Stimulated activated CD8-positive, alpha-beta memory T cell treated with anti-CD3 and anti-CD28 coated beads, Interleukin-12 subunit alpha, Interleukin-12 subunit beta, amount 100 ng/mL, for 24 hours (primary cell): ENCODE data around the gene AIFM2.
A peak's percentile ranks its signal among the peaks of the same experiment; 100 is the strongest.

Experiments used
- DNase-seq: peaks from one replicate; pipeline ENCODE4 v3.0.0-alpha.2; 2020; ENCODE audit errors: extremely low read depth

The AIFM2 gene

DNA sequence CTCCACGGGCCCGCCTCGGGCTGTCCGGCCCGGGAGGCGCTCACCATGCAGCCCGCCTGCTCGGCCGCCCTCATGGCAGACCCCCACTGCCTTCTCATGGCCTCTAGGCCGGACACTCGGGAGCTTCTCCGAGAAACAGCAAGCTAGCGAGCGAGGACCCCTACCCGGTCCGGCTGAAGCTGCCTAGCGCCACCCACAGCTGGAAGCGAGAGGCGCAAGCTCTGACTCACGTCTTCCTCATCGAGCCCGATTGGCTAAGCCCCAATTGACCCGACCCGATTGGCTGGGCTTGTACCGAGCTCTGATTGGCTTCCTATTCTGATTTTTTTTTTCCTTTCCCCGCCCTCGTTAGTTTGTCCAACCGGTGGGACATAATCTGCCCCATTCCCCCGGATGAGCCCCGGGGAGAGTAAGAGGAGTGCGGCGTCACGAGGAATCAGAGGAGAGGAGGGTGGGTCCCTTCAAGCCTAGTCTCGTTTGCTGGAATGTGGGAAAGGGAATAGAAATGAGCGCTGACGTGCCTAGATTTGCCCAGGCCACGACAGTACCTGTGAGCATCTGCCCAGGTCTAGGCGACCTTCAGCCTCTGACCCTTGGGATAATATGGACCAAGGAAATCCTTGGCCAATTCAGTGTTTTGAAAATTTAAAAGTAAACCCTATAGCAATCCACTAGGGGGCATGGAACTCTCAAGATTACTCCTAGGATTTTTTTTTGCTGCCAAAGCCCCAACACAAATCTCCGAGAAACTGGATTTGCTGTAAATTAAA is 14.0 kb upstream of the AIFM2 start, which contains the start of gene TYSND1:
TYSND1 (minus strand) TSS at position 212 of the 770 bp plus-strand sequence; CDS start at position 98, 114 bp downstream.
- DNase-seq, result peak; percentile 83

DNA sequence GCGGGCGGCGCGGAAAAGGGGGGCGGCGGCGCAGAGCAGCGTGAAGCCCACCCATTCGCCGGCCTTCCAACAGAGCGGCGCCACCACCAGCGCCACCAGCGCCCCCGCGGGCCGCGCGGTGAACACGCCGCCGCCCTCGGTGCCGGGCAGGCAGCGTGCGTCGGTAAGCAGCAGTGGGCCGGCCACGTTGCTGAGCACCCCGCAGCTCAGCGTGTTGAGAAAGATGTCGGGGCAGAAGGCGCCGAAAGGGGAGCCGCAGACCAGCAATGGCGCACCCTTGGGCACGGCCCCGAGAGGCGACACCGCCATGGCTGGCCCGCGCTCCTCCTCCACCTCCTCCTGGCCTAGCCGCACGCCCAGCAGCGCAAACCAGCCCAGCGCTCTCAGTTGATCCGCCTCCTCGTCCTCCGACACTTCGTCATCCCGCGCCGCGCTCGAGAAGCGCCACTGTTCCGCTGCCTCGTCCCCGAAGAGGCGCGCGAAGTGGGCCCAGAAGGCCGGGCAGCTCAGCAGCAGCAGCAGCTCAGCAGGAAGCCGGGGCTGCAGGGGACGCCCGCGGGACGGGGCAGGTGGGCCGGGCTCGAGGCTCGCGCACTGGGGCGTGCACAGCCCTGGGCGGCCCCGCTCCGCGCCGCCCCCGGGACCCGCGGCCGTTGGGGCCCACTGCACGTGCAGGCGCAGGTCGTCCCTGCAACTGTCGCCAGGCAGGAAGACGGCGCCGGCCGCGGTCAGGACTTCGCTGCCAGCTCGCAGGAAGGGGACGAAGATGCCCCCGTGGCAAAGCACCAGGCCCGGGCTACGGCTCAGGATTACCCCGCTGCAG is 13.3 kb upstream of the AIFM2 start:
- peak; percentile 36 for DNase-seq

DNA sequence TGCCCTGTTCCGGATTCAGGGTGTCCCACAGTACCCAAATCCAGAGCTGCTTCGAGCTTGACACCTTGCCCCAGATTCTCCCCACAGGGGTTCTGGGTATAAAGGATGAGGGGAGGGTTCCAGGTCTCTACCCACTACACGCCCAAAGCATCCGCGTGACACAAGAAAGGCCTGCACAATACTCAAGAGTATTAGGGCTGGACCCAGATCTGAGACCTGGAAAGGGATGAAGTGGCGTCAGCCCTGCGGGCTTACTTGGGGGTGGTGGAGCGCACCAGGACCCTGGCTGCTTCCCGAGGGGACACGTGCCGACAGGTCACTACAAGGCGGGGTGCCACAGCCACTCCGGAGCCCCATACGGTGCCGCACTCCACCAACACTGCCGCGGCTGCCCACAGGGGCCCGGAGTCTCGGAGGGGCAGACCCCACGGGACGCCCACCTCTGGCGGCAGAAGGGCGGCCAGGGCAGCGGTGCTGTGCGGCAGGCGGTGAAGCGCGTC is 12.6 kb upstream of the AIFM2 start:
- no peak for DNase-seq

DNA sequence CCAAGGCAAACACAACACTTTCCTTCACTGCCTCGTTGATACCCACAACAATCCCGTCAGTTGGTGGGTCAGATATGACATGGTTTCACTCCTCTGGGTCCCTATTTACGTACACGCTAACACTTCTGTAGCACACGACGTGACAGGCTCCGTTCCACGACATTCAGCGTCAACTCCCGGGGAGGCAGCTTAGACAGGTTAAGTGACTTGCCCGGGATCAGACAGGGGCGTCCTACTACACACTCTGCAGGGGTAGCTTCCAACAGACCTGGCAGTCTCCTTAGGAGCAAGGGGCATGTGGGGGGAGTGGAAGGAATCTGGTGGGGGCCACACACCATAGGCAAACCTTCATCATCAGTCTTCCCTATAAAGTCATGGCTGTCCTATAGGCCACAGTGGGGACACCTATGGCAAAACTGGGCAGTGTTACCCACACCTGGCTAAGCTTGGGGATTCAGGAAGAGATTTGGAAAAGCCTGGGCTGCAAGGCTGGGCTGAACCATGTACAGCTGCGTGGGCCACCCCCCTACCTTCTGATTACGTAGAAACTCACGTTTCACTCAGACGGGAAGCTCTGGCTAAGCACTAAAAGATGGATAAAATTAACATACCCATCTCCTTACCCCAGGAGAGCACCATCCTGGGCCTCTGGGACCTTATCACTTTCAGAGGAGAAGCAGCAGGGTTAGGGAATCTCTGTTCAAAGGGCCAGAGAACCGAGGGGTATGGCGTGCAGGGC is 11.9 kb upstream of the AIFM2 start:
- no peak for DNase-seq

- no peak for DNase-seq
Measured at GRCh38 chr10:70142555-70142954, 9.9 kb upstream of the AIFM2 start.

- no peak for DNase-seq
Measured at GRCh38 chr10:70140297-70140696, 7.7 kb upstream of the AIFM2 start.

- DNase-seq, result no peak
Measured at GRCh38 chr10:70139997-70140250, 7.3 kb upstream of the AIFM2 start.

- no peak for DNase-seq
Measured at GRCh38 chr10:70139151-70139996, 6.7 kb upstream of the AIFM2 start.

- DNase-seq, result no peak
Measured at GRCh38 chr10:70137927-70138883, 5.6 kb upstream of the AIFM2 start.

- DNase-seq, result no peak
Measured at GRCh38 chr10:70137135-70137534, 4.5 kb upstream of the AIFM2 start.

GRCh38 chr10:70135684-70136083 is 3.1 kb upstream of the AIFM2 start:
- DNase-seq, result no peak

DNA sequence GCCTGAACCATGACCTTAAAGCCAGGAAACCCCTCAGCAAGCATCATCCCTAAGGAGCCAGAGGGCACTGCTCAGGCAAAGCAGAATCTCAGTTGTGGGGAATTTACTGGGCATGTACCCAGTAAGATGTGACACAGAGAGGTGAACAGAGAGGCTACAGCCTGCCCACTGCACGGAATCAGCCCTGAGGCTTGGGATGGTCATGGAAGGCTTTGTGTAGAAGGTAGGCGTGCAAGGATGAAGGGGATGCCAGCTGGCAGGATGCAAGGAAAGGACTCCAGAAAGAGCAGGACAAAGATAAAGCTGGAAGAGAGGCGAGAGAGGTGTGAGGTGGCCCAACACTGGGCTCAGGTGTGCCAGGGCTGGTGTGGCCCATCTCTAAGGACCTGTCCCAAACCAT is 2.4 kb upstream of the AIFM2 start:
- DNase-seq, result no peak

DNA sequence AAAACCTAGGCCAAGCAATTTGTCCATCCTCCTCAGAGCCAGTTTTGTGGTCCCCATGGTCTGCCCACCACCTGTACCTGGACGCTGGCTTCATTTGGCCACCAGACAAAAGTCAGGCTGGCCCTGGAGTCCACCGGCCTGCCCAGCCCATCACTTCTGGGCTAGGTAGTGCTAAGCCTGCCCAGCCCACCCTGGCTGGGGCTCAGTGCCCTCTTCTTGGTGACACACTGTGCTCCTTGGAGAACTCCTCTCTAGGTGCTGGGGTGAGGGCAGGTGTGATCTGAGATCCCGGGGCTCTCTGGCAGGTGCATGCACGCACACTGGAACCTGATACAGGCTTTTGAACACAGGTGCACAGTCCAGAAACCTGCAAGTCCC is 1.1 kb downstream of the AIFM2 start:
- DNase-seq, result no peak

DNA sequence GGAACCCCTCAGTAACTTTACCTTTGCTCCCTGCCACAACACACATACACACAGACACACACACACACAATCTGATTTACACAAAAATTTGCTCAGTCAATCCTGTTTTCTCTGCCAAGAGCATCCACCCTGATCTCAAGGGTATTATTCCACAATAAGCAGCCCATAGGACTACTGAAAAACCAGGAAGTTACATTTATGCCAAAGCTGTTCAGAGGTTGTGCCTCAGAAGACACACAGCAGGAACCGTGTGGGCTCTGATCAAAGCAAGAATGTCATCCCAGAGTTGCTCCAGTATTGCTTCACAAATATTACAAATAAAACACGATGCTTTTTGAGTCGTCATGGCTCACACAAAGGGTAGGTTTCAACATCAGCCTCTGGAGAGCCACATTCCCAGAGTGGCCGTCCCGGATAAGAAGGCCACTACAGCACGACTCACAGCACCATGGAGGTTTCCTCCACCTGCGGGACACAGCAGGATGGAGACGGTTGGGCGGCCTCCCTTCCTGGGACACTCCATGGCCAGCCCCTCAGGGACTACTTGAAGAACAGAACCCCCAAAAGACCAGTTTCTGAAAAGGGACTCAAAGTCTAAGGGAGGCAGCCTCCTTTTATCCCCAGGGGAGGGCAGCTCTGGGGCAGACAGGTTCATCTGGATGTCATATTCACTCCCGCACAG is 1.6 kb downstream of the AIFM2 start:
- DNase-seq, result no peak

GRCh38 chr10:70126700-70127395 is 5.8 kb downstream of the AIFM2 start:
- no peak for DNase-seq

DNA sequence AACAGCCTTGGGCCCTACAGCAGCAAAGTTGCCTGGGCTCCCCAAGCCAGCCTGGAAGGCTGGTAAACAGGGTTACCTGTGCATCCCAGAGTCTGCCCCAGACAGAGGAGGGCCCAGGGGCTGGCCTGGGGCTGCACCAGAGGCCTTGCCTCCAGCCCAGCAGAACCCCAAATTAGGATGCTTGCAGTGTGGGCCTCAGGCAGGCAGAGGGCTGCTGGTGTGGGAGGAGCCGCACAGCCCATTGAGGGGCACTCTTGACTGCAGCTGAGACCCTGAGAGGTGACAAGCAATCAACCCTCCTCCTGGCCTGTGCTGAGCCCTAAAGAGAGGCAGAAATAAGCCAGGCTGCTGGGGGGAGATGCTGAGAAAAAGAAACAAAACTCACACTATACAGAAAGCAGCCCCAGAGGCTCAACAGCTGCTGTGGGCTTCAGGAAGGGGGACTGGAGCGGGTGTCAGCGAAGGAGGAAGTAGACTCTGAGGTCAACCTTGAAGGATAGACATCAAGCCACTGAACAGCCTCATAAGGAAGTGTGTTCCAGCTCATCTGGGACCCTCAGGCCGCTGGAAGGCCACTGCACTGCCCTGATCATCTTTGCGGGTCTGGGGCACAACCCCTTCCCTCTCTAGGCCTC is 6.6 kb downstream of the AIFM2 start:
- no peak for DNase-seq

DNA sequence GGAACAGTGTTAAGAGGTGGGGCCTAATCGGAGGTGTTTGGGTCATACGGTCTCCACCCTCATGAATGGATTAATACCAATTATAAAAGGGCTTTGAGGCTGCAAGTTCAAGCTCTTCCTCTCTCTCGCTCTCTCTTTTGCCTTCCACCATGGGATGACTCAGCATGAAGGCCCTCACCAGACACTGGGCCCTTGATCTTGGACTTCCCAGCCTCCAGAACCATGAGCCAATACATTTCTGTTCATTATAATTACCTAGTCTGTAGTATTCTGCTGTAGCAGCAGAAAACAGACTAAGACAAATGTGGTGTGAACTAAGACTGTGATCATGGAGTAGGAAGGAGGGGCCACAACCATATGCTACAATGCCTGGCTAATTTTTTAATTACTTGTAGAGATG is 7.7 kb downstream of the AIFM2 start:
- no peak for DNase-seq

- no peak for DNase-seq
Measured at GRCh38 chr10:70124415-70124814, 8.2 kb downstream of the AIFM2 start.

DNA sequence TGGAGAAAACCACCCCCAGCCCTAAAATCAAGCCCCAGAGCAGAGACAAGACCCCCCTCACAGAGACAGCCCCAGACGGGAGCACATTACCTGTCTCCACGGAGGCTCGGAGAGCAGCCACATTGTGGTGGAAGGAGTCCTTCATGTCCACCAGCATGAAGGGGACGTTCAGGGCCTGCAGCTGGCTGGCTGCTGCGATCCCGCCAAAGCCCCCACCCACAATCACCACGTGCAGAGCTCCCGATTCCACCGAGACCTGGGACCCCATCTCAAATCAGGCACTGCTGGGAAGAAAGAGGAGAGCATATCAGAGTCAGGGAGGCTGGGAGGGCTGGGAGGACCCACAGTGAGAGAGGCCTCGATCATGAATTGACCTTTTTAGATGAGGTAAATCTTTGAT is 8.8 kb downstream of the AIFM2 start:
- DNase-seq, result no peak
